HCT116 (cell line): Measurements from ENCODE around the gene POLR2H. TPM values are rescaled to one million over a fixed set of nuclear protein-coding genes. Genes with fewer than 3 reads are reported as not detected.

ENCODE experiments used
- ATAC-seq: fragments of 200-7000 bp; cut with Tn5 transposase; 2 replicates; pipeline ENCODE4 v1.9.1; 2020; ENCODE audit warnings: mild to moderate bottlenecking, moderate library complexity
- BruUV-seq: library from RNA; stranded (reverse); fragments of 400-500 nt; replicated peaks from 2 replicates; lab custom pipeline; 2021; lab: Mats Ljungman, UMichigan
- CTCF ChIA-PET: fragments of 300-600 bp; sonication (Branson Sonifier 250); formaldehyde crosslinking; loops from one replicate; lab custom pipeline; 2021; ENCODE audit warnings: antibody characterized with exemption; lab: Charles Lee
- POLR2A ChIA-PET: fragments of 300-600, 350-600 bp; sonication (Branson Sonifier 250); formaldehyde crosslinking; loops from one replicate; lab custom pipeline; 2021; ENCODE audit warnings: antibody characterized with exemption; lab: Charles Lee
- RAD21 ChIA-PET, 2 experiments: fragments of 300-600 bp; sonication (Branson Sonifier 250); formaldehyde crosslinking; loops; one replicate each; lab custom pipeline; 2023; ENCODE audit warnings: low total read pairs in 2 of 2; ENCODE audit not compliant: uncharacterized antibody in 2 of 2, unreplicated experiment in 2 of 2, low non-redundant PET in 1 of 2; lab: Charles Lee
- DNase-seq: peaks from one replicate; pipeline ENCODE4 v3.0.0-alpha.2; 2010; ENCODE audit warnings: low read depth, low spot score
- H2AFZ ChIP-seq: fragments of 200-600 bp; shearing (Covaris generic), sonication (generic); 2 replicates; pipeline ENCODE4 v1.6.1; 2017; ENCODE audit warnings: low read depth, mixed run types, mixed read lengths, antibody characterized with exemption, low read length; ENCODE audit not compliant: poor library complexity, severe bottlenecking
- H3K27ac ChIP-seq: 2 replicates; pipeline ENCODE4 v1.5.1; 2012; ENCODE audit warnings: low read depth, low read length
- H3K27me3 ChIP-seq: fragments of 200-600 bp; sonication (generic); 2 replicates; pipeline ENCODE4 v1.6.1; 2016; ENCODE audit warnings: mixed run types, low read length, mixed read lengths; ENCODE audit not compliant: insufficient read depth
- H3K36me3 ChIP-seq, 2 experiments: fragments of 200-500 bp in 1 of 2; fragments of 200-600 bp in 1 of 2; sonication (Bioruptor generic) in 1 of 2; sonication (generic) in 1 of 2; 2 replicates each; pipeline versions ENCODE4 v1.5.1 to v1.6.1; 2014 to 2016; ENCODE audit warnings: low read length in 2 of 2, inconsistent platforms in 1 of 2, mixed read lengths in 1 of 2, mixed run types in 1 of 2; ENCODE audit not compliant: insufficient read depth in 2 of 2, control insufficient read depth in 1 of 2
- H3K4me1 ChIP-seq, 2 experiments: fragments of 200-600 bp in 1 of 2; sonication (generic) in 1 of 2; 2 replicates each; pipeline versions ENCODE4 v1.5.1 to v1.6.1; 2012 to 2017; ENCODE audit warnings: low read length in 2 of 2, inconsistent platforms in 1 of 2, mild to moderate bottlenecking in 1 of 2, mixed read lengths in 1 of 2, mixed run types in 1 of 2, moderate library complexity in 1 of 2; ENCODE audit not compliant: insufficient read depth in 2 of 2, control insufficient read depth in 1 of 2
- H3K4me2 ChIP-seq: fragments of 200-600 bp; sonication (generic); 2 replicates; pipeline ENCODE4 v1.6.1; 2017; ENCODE audit warnings: mixed run types, low read length, mixed read lengths
- H3K4me3 ChIP-seq, 2 experiments: fragments of 200-600 bp in 1 of 2; sonication (generic) in 1 of 2; replicated peaks in 1 of 2; 2 replicates each; pipeline ENCODE4 v1.5.1; 2011 to 2016; ENCODE audit warnings: low read length in 2 of 2, control low read depth in 1 of 2, low read depth in 1 of 2, mild to moderate bottlenecking in 1 of 2, mixed read lengths in 1 of 2, mixed run types in 1 of 2
- H3K79me2 ChIP-seq: fragments of 200-600 bp; sonication (generic); 2 replicates; pipeline ENCODE4 v1.6.1; 2017; ENCODE audit warnings: mild to moderate bottlenecking, mixed run types, low read length, moderate library complexity, mixed read lengths; ENCODE audit not compliant: insufficient read depth
- H3K9ac ChIP-seq: fragments of 200-600 bp; sonication (generic); 2 replicates; pipeline ENCODE4 v1.6.1; 2016; ENCODE audit warnings: low read length, mixed read lengths
- H3K9me2 ChIP-seq: fragments of 200-600 bp; sonication (generic), shearing (Covaris generic); 2 replicates; pipeline ENCODE4 v1.6.1; 2017; ENCODE audit warnings: mixed run types, mild to moderate bottlenecking, moderate library complexity; ENCODE audit not compliant: insufficient read depth
- H3K9me3 ChIP-seq, 2 experiments: fragments of 200-500 bp in 1 of 2; fragments of 200-600 bp in 1 of 2; sonication (Bioruptor generic) in 1 of 2; sonication (generic) in 1 of 2; 2 replicates each; pipeline ENCODE4 v1.6.1; 2014 to 2017; ENCODE audit warnings: low read length in 2 of 2, mixed read lengths in 2 of 2, inconsistent platforms in 1 of 2, low read depth in 1 of 2, mild to moderate bottlenecking in 1 of 2, mixed run types in 1 of 2, moderate library complexity in 1 of 2; ENCODE audit not compliant: control insufficient read depth in 1 of 2, insufficient read depth in 1 of 2
- H4K20me1 ChIP-seq: fragments of 200-600 bp; sonication (generic), shearing (Covaris generic); 2 replicates; pipeline ENCODE4 v1.6.1; 2017; ENCODE audit warnings: mixed run types, mild to moderate bottlenecking, moderate library complexity; ENCODE audit not compliant: insufficient read depth
- ATF3 ChIP-seq: IDR thresholded peaks from 2 replicates; pipeline ENCODE4 v1.6.1; 2012
- CBX3 ChIP-seq: IDR thresholded peaks from 2 replicates; pipeline ENCODE4 v1.6.1; 2012; ENCODE audit warnings: low read depth
- EGR1 ChIP-seq: IDR thresholded peaks from 2 replicates; pipeline ENCODE4 v1.6.1; 2012; ENCODE audit warnings: low read depth
- EZH2 ChIP-seq: fragments of 200-600 bp; sonication (generic); IDR thresholded peaks from 2 replicates; pipeline ENCODE4 v1.6.1; 2017; ENCODE audit warnings: antibody characterized with exemption, mixed run types
- FOSL1 ChIP-seq: IDR thresholded peaks from 2 replicates; pipeline ENCODE4 v1.6.1; 2012; ENCODE audit warnings: low read depth
- RAD21 ChIP-seq: IDR thresholded peaks from 2 replicates; pipeline ENCODE4 v1.6.1; 2012; ENCODE audit warnings: low read depth, mild to moderate bottlenecking
- SIN3A ChIP-seq: IDR thresholded peaks from 2 replicates; pipeline ENCODE4 v1.6.1; 2012; ENCODE audit warnings: low read depth
- SP1 ChIP-seq: IDR thresholded peaks from 2 replicates; pipeline ENCODE4 v1.6.1; 2012; ENCODE audit warnings: low read depth
- SRF ChIP-seq: IDR thresholded peaks from 2 replicates; pipeline ENCODE4 v1.6.1; 2012; ENCODE audit warnings: low read depth
- ZFX ChIP-seq: fragments of 450-650 bp; IDR thresholded peaks from 2 replicates; pipeline ENCODE4 v1.6.1; 2017
- ZNF274 ChIP-seq: fragments of 200-500 bp; sonication (Bioruptor generic); IDR thresholded peaks from 2 replicates; pipeline ENCODE4 v1.6.1; 2014; ENCODE audit warnings: mild to moderate bottlenecking, low read depth, low read length, inconsistent platforms
- intact Hi-C: fragments of 100-400 bp; cut with micrococcal nuclease; formaldehyde crosslinking; loops from 2 replicates; pipeline ENCODE4 v1.10.0; 2022
- total RNA-seq: library from RNA; stranded (reverse); gene quantifications from one replicate; pipeline ENCODE4 v1.2.1, GENCODE V29; 2021; ENCODE audit not compliant: unreplicated experiment
- TF ChIP-seq, protein P1 (sequence below): IDR thresholded peaks from 2 replicates; pipeline ENCODE4 v1.6.1; 2012

POLR2H gene
- total RNA-seq, 1 experiment from 2014 or later: 156 TPM

DNA sequence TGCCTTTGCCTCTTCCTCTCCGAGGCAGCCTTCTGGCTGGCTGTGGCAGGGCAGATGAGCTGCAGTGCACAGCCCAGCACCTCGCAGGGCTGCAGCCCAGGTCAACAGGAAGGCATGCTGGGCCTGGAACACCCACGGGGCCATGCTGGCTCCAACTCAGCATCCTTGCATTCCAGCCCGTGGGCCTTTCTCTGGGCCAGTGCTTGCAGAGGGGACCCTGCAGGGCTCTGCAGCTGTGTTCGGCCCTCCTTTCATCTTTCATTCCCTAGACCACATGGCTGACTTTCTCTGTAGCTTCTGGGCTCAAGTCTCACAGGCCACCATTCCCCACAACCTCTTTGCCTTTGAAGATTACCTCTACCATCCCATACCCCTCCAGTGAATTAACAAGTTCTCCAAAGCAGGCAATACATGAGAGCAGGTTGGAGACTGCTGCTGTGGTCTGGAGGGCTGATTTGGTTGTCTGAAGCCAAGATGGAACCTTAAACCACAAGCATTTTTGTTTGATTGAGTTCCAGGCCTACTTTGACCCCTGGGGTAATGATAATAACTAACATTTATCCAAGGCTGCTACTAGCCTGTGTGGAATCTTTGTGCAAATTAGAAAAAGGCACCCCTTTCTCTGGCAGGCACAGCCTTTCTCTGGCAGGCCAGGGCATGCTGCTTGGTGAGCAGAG, 18.2 kb upstream of the POLR2H start:
- intact Hi-C loops: no loop called here
- no peak overlapping the region for H3K4me3 ChIP-seq
- RAD21 ChIA-PET: no interaction called here
- no peak overlapping the region for H2AFZ ChIP-seq
- no peaks in the 10 kb centered on the region for H3K27me3 ChIP-seq
- CTCF ChIA-PET: no interaction called here
- peaks cover 9 to 19% of the 10 kb centered on the region in 2 experiments for H3K4me1 ChIP-seq
- TF ChIP-seq EZH2 (no peak), RAD21 (no peak), SIN3A (no peak), SP1 (no peak), CBX3 (no peak), ATF3 (no peak), EGR1 (no peak), FOSL1 (no peak), SRF (no peak), ZFX (no peak), ZNF274 (no peak)
- TF ChIP-seq, protein P1, sequence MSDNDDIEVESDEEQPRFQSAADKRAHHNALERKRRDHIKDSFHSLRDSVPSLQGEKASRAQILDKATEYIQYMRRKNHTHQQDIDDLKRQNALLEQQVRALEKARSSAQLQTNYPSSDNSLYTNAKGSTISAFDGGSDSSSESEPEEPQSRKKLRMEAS: no peak
- TF ChIP-seq, all 23 proteins: peak for 0
- ATAC-seq: no peak
- Histone ChIP-seq H3K9ac (no peak overlapping the region), H3K9me3 (no peaks in the 10 kb centered on the region), H3K36me3 (peaks cover 5 to 9% of the 10 kb centered on the region in 2 experiments; a peak in 2 of 4 replicates), H3K79me2 (no peaks in the 10 kb centered on the region), H3K9me2 (no peaks in the 10 kb centered on the region), H4K20me1 (no peaks in the 10 kb centered on the region), H3K27ac (no peak overlapping the region), H3K4me2 (no peak overlapping the region)
- no TSS peak for BruUV-seq
- POLR2A ChIA-PET: no interaction called here
- DNase-seq: no peak
